Left renal cortex interstitium (tissue), 4 donors: ENCODE data around the gene RAD17. TPM values are rescaled to one million over a fixed set of nuclear protein-coding genes. Genes with fewer than 3 reads are reported as not detected.
"Not testable (repeated sequence)": the region's sequence is repeated elsewhere in the genome, so short reads cannot be mapped to it uniquely, and the experiment has no call there.

ENCODE experiments used
- DNase-seq, 4 donors: peaks; one replicate each; pipeline ENCODE4 v3.0.0-alpha.2; 2013; ENCODE audit warnings: low read depth in 4 of 4, low spot score in 2 of 4, missing footprints in 1 of 4
- polyA plus RNA-seq, 4 donors: library from polyadenylated mRNA; unstranded; fragments of 120-200 nt; gene quantifications; one replicate each; pipeline ENCODE4 v1.2.1, GENCODE V29; 2013; ENCODE audit not compliant: insufficient read length in 4 of 4

RAD17 gene
- 10 to 100 TPM; 35.7 to 40.0 (median 38.3) TPM for polyA plus RNA-seq

- DNase-seq = peak; percentile 89 to 95 (median 92)
Measured at GRCh38 chr5:69369340-69370121, at the start of gene RAD17, which contains the start of the genes AK6 and TAF9. TSS of gene RAD17 (plus strand) at chr5:69369818. CDS start at chr5:69372209, 2,391 bp downstream. TSS of gene AK6 (minus strand) at chr5:69369520. CDS start at chr5:69369490, 30 bp downstream. TSS of gene TAF9 (minus strand) at chr5:69369520. CDS start at chr5:69365737, 3,783 bp downstream.

GRCh38 chr5:69326365-69326764, 43.3 kb upstream of the RAD17 start:
- no peak for DNase-seq

- DNase-seq = no peak
Measured at GRCh38 chr5:69329905-69330489, 39.6 kb upstream of the RAD17 start.

DNA sequence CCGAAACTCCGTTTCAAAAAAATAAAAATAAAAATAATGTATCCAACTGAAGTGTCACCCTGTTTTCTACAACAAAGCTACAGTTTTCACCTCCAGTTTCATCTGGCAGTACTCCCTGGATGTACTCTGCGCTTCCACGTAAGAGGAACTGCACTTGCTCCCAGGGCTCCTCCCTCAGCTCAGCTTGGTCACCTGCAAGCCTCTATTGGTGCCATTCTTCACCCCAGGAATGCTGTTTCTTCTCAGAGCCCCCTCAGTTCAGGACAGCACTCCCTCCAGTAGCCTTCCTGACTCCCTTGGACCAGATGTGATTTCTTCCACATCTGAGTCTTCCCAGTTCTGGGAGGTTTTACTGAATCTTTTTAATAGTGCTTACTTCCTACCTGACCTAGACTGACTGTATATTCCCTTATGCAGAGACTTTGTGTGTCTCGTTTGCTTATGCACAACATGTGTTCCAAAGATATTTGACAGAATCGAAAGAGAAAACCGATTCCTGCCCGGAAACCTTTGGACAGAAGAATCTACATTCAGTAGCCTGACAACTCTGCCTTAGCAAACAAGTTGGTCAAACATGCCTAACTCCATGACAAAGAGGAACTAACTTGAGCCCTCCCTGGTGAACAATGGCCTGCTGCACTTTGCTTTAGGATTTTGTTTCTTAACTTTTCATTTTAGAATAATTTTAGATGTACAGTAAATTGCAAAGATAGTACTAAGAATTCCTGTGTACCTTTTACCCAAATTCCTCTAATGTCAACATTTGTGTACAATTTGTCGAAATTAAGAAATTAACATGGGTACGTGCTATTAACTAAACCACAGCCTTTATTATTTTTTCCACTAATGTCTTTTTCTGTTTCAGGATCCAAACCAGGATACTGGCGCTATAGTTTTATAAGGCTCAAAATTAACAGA, 37.8 kb upstream of the RAD17 start:
- peak in 3 of 4 donors; percentile 6 to 10 (median 7) for DNase-seq

DNA sequence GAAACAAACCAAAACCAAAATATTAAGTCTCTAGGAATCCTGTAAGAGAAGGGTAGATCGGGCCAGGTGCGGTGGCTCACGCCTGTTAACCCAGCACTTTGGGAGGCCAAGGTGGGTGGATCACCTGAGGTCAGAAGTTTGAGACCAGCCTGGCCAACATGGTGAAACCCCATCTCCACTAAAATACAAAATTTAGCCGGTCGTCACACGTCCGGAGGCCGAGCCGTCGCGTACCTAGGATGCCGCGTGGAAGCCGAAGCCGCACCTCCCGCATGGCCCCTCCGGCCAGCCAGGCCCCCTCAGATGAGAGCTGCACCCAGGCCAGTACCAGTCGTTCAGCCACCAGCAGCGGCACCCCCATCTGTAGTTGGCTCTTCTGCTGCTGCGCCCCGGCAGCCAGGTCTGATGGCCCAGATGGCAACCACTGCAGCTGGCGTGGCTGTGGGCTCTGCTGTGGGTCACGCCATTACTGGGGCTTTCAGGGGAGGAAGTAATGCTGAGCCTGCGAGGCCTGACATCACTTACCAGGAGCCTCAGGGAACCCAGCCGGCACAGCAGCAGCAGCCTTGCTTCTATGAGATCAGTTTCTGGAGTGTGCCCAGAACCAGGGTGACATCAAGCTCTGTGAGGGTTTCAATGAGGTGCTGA, 35.8 kb upstream of the RAD17 start:
- DNase-seq = not testable (repeated sequence)

DNA sequence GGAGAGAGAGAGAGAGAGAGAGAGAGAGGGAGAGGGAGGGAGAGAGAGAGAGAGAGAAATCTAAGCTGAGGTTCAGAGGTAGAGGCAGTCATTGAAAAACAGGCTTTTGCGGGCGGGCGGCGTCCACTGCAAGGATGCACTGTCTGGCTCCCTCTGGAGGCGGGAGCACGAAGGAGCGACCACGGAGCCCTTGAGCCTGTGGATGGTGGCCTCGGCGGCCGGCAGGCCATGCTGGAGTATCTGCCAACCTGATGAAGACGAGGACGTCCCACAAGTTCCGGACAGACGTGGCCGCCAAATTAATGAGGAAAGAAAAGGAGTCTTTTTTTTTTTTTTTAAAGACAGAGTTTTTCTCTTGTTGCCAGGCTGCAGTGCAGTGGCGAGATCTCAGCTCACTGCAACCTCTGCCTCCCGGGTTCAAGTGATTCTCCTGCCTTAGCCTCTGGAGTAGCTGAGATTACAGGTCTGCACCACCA, 34.8 kb upstream of the RAD17 start:
- DNase-seq = peak; percentile 13 to 73 (median 41)

- DNase-seq = no peak
Measured at GRCh38 chr5:69335341-69335935, 34.2 kb upstream of the RAD17 start.

DNA sequence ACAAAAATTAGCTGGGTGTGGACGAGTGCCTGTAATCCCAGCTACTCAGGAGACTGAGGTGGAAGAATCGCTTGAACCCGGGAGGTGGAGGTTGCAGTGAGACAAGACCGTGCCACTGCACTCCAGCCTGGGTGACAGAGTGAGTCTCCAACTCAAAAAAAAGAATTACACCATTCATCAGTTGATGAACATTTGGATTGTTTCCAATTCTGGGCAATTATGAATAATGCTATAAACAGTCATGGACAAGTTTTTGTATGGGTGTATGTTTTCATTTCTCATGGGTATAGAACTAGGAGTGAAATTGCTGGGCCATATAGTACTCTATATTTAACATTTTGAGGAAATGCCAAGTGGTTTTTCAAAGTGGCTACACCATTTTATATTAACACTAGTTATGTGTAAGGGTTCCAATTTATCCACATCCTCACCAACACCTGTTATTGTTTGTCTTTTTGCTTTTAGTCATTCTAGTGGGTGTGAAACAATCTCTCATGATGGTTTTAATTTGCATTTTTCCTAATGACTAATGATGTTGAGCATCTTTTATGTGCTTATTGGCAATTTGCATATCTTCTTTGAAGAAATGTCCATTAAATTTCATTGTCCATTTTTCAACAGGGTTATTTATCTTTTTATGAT, 28.0 kb upstream of the RAD17 start:
- DNase-seq = no peak

- no peak for DNase-seq
Measured at GRCh38 chr5:69343083-69343482, 26.5 kb upstream of the RAD17 start.

DNA sequence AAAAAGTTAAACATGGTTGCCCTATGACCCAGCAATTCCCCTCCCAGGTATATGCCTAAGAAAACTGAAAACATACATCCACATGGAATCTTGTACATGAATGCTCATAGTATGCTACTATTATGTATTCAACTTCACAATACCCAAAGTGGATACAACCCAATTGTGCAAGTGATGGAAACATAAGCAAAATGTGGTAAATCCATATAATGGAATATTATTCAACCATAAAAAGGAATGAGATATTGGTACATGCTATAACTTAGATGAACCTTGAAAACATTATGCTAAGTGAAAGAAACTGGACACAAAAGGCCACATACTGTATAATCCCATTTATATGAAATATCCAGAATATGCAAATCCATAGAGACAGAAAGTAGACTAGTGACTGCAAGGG, 19.0 kb upstream of the RAD17 start:
- no peak for DNase-seq

DNA sequence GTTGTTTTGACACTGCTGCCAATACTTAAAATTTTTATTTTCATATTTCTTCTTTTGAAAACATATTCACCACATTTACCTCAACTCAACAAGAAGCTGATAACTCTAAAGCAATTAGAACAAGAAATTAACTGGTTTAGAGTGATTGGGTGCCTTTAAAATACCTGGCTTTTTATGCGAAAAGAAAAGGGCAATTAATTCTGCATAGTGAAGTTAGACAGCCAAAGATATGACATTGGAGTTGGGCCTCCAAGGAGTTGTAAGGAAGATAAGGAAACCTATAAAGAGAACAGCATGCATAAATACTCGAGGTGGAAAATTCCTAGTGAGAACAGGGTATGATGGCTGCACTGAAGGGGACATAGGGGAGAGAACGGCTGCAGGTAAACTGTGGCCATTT, 9.9 kb upstream of the RAD17 start:
- no peak for DNase-seq

DNA sequence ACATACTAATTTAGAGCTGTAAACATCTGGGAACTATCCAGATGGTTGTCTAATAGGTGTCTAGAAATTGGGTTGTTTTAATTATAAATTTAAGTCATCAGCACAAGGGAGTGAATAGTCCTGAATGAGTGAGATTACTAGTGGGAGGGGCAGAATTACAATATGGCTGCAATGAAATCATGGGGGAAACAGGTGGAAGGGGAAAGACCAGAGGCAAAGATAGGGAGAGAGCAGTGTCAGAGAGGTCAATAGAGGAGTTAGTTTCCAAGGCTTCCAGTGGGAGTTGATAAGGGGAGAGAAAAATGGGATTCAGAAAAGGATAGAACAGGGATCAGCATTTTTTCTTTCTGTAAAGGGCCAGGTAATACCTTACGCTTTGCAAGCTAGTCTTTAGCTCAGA, 9.2 kb upstream of the RAD17 start:
- no peak for DNase-seq

DNA sequence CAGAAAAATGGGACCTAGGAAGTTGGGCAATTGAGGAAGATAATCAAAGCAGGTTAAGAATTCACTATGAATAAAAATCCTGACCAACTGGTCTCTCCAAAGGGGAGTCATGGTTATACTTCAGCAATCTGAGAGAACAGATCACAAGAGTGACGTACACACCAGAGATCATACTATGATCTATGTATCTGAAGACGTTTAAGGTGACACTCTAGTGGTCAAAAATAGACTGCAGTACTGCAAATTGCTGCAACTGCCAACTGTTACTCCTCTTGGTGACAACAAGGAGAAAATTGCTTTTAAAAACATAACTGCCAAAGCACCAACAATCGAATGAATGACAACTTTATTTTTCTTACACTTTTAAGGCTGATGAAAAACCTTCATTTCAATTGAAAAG, 5.2 kb upstream of the RAD17 start:
- no peak for DNase-seq

DNA sequence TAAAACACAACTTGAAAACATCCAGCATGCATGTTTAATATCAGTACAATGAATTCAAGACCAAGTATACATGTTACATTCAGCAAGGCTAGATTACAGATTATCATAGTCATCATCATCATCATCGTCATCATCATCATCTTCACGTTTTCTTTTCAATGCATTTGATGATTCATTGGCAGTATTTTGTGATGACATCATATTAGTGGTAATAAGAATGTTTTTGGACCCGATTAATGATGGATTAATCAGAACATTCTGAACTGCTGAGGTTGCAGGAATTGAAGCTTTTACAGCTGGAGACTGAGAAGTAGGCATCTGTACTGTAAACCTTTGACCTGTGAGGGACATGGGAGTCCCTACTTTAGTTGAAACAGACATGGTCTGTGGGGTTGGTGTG, 4.8 kb upstream of the RAD17 start:
- DNase-seq = no peak

DNA sequence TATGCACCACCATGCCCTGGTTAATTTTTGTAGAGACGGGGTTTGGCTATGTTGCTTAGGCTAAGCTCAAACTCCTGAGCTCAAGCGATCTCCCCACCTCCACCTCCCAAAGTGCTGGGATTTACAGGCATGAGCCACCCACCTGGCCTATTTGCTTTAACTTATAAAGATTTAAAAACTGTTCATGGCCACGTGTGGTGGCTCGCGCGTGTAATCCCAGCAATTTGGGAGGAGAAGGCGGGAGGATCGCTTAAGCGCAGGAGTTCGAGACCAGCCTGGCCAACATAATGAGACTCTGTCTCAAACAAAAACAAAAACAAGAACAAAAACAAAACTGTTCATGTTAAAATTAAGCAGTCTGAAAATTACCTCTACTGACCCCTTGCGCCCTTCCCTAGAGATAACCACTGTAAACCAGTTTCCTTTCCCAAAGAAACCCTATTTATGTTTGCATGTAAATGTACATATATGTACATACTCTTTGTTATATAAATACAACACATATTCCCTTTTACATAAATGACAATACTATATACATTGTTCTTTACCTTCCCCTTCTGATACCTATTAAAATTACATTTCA, 1.8 kb upstream of the RAD17 start:
- DNase-seq = no peak

DNA sequence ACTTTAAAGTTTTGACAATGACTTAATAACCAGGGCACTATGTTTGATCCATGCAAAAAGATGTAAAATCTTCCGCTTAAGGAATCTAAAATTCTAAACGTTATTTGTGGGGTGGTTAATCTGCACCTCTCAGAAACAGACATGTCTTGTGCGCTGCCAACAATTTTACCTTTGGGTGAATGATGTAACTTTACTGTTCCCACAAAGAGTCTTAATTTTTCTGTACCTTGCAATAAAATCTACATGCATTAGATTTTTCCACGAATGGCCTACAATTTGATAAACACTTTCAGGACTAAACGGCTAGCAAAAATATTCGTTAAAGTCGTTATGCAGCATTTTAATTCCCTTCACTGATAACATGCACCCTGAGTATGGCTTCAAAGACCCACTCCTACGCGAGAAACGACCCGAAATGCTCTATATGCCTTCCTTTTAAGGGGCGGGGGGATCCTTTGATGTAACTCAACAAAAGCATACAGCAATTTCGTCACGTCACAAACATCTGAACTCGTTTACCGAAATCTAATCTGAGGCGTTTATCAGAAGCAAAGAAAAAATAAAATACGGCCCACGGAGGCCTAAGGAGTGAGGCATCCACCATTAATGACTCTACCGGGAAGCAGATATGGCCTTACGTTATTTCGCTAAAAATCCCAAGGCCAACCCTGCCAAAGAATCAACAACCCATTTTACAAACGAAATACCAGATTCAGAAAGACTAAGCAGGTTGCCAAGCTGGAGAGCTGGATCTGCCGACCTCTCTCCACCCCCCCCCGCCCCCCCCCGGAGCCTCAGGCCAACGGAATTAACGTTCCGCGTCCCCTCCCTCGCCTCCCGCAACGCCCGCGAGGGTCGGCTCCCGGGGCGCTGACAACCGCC, 919 bp upstream of the RAD17 start:
- peak; percentile 38 to 50 (median 40) for DNase-seq

GRCh38 chr5:69370335-69370734, 717 bp downstream of the RAD17 start:
- not testable (repeated sequence) for DNase-seq

- no peak for DNase-seq
Measured at GRCh38 chr5:69372394-69372793, 2.8 kb downstream of the RAD17 start.
